Forelimb muscle (tissue), 1 donor: ENCODE measurements around the gene CYP39A1. TPM values are rescaled to one million over a fixed set of nuclear protein-coding genes. Genes with fewer than 3 reads are reported as not detected.
"Not testable (repeated sequence)": the region's sequence is repeated elsewhere in the genome, so short reads cannot be mapped to it uniquely, and the experiment has no call there.

Source experiments
- DNase-seq: peaks from one replicate; pipeline ENCODE4 v3.0.0-alpha.2; 2013; ENCODE audit warnings: low read depth
- polyA plus RNA-seq: library from polyadenylated mRNA; unstranded; fragments of 120-200 nt; gene quantifications from one replicate; pipeline ENCODE4 v1.2.1, GENCODE V29; 2013; ENCODE audit not compliant: insufficient read length

Gene CYP39A1
- polyA plus RNA-seq, 1 donor, result 1.3 TPM

DNA sequence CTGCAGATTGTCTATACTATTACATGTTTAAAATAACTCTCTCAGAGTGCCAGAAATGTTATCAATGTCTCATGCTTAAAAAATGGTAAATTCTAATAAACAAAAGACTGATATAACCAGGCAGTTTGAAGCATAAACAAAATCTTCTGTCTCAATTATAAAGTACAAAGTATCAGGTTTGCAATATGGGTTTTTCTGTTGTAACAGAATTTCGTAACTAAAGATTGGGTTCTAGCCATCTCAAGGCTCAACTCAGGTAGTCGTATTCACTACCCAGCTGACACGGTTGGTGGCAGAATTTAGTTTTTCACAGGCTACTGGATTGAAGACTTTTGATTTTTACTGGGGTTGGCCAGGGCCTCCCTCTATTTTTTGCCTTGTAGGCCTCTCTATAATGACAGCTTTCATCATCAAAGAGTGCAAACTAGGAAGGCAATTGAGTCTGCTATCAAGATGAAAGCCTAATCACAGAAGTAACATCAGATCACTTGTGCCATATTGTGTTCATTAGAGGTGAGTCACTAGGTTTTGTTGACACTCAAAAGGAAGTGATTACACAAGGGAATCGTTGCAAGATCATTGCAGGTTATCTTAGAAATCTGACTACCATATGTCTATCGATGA is 3.6 kb downstream of the CYP39A1 start:
- DNase-seq, result no peak

DNA sequence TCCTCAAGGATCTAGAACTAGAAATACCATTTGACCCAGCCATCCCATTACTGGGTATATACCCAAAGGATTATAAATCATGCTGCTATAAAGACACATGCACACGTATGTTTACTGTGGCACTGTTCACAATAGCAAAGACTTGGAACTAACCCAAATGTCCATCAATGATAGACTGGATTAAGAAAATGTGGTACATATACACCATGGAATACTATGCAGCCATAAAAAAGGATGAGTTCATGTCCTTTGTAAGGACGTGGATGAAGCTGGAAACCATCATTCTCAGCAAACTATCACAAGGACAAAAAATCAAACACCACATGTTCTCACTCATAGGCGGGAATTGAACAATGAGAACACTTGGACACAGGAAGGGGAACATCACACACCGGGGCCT is 4.5 kb downstream of the CYP39A1 start:
- not testable (repeated sequence) for DNase-seq

- no peak for DNase-seq
Observed at GRCh38 chr6:46645265-46645664, 7.4 kb downstream of the CYP39A1 start.

DNA sequence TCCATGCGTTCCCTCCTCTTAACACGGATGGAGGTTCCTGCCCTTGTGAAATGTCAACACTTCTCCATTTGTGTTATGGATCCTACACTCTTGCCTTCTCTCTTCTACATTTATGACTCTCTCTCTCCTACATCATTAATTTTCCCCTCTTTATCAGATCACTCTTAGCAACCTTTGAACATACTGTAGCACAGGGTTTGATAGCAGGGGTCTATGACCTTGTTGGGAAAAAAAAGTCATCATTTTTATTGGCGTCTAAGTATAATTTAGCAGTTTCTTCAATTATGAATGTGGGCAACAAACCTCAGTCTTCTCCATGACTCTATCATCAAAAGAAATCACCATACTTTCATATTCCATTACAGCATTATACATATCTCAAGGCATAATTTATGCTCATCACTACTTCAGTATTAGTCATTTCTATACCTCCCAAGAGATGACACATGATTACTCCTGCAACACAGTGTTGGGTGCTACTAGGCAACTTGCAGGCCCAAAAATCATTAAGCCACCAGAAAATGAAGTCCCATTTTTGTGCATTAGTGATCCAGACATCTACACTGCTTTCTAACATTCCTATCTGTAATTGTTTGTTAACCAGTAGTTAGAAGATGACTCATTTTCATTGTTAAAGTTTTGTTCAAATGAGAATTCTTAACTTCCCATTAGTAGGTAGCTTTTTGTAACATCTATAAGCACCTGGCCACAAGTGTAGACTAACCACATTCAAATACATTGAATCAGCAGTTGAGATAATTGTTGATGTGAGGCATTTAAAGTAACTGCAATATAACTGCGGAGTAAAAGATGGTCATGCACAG is 9.5 kb downstream of the CYP39A1 start:
- no peak for DNase-seq

DNA sequence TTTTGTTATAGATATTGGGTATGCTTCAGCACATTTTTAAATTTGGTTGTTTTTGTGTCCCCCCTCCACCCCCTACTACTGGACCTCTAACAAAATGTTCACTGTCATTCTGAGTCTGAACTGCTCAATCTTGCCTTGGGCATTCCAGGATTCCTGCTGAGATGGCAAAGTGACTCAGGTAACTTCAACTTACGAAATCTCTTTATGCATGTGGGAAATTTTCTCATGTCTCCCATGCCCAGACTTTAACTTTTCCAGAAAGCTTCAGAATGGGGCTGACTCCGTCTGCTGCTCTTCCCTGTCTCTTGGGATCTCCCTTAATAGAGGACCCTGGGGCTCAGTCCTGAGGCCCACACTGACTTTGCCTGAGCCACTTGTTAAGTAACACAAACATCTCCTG is 14.0 kb downstream of the CYP39A1 start:
- no peak for DNase-seq

GRCh38 chr6:46637933-46638332 is 14.7 kb downstream of the CYP39A1 start:
- DNase-seq, result no peak

- DNase-seq, result no peak
Observed at GRCh38 chr6:46637145-46637544, 15.5 kb downstream of the CYP39A1 start.

GRCh38 chr6:46635462-46635861 is 17.2 kb downstream of the CYP39A1 start:
- DNase-seq, result no peak

DNA sequence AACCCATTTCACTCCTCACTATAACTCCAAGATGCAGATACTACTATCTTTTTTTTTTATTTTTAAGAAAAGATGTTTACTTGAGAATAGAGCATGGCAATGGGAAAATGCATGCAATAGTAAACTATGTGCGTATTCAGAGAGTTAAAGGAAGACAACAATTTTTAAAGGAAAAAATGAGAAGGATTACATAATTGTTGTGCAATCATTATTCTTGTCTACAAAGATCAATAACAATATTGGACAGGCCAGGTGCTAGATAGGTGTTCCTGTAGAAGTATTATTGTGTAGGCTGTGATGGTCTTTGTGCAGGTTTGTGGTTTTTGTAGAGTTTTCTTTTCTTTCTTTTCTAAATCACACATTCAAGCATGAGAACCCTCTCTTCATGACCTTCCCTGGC is 20.6 kb downstream of the CYP39A1 start:
- no peak for DNase-seq

GRCh38 chr6:46629691-46630090 is 22.9 kb downstream of the CYP39A1 start:
- no peak for DNase-seq

GRCh38 chr6:46628976-46629375 is 23.6 kb downstream of the CYP39A1 start:
- DNase-seq, result no peak

GRCh38 chr6:46628498-46628897 is 24.1 kb downstream of the CYP39A1 start:
- no peak for DNase-seq

DNA sequence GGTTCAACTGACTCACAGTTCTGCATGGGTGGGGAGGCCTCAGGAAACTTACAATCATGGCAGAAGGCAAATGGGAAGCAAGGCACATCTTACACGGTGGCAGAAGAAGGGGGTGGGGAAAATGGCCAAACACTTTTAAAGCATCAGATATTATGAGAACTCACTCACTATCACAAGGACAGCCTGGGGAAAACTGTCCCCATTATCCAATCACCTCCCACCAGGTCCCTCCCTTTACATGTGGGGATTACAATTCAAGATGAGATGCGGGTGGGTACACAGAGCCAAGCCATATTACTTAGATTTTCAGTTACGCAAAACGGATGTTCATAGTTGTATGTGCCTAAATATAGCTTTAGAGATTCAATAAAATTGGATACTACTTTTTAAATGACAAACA is 25.6 kb downstream of the CYP39A1 start:
- DNase-seq, result no peak

DNA sequence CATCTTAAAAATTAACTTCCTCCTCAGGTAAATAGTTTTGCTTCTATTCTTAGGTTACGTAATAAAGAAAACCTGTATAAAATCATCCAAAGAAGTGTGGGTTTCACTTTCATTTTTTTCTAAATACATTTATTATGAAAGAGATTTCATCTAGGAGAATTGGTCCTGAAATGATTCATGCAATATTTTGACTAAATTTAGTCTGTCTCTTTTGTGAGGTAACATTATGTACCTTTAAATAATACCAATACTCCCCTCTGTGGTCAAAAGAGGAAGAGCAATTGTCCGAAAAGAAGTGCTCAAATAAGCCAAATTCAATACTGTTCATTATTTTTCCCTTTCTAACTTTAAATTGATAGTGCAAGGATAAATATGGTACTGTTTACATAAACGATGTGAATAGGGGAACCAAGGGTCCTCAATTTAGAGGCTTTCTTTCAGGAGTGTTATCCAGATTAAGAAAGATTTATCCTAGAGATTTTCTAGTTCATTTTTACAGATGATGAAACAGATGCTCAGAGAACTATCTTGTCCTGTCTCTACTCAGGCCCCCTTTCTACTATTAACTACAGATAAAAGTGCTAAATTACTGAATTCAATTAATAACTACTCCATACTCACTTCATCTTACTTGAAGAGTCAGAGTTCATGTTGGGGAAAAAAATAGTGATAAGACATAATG is 26.2 kb downstream of the CYP39A1 start:
- no peak for DNase-seq

DNA sequence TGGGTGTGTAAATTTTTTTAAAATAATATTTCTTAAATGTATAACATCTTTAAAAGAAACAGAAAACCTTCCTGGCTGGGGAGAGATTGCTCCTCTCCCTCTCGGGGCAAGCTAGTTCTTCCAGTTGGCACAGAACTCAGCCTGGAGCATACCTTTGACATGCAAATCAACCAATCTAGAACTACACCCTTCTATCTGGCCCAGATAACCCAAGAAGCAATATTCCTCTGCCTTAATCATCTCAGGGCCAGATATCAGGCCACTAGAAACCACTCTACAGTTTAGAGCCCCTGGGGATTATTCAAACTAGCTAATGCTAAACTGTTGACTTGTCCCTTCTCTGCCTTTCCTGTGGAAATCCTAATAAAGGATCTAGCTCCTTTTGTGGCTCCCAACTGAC is 33.9 kb downstream of the CYP39A1 start:
- no peak for DNase-seq

DNA sequence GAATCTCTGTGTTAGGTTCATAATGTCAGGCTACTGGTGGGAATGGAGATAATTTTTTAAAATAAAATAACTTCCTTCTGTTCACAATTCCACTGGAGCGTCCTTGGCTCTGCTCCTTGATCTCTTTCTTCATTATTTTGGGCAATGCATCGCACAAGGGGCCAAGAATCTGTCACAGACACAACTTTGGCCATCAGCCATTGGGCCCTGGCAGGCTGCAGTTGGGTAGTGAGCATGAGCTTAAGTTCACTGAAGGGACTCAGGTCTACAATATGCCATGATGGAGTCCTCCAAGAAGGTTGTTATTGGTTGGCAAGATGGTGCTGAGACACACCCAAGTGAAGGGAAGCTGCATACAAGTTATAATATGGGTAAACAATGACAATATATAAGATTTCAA is 40.0 kb downstream of the CYP39A1 start:
- no peak for DNase-seq

DNA sequence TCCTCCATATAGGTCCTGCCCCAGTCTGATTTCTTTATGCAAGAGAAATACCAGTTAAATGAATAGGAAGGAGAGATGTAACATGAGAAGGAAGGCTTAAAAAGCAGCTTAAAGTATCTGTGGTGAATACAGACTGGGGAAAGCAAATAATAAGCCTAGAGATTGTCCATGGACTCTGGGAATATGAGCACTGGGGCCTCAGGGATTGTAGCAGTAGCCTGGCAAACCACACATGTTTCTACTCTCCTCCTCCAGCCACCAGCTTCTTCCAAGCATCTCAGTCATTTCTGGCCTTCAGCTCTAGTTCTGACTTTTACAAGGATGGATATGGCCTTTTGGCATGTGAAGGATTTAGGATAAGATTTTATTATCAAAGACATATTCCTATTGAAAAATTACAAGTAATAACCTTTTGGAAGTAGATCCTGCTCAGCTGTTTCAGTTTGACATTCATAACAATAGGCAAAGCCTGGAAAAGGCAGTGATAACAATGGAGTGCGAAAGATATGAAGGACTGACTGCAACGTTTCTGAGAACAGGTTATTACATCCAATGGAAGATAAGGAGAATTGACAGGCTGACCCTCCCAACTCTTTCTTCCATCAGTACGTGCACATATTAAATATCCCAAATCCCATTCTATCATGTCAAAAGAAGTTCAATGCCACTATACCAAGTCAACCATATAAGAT is 41.6 kb downstream of the CYP39A1 start:
- DNase-seq, result no peak

GRCh38 chr6:46606338-46606737 is 46.3 kb downstream of the CYP39A1 start:
- no peak for DNase-seq

- DNase-seq, result no peak
Observed at GRCh38 chr6:46605091-46605797, 47.4 kb downstream of the CYP39A1 start.

DNA sequence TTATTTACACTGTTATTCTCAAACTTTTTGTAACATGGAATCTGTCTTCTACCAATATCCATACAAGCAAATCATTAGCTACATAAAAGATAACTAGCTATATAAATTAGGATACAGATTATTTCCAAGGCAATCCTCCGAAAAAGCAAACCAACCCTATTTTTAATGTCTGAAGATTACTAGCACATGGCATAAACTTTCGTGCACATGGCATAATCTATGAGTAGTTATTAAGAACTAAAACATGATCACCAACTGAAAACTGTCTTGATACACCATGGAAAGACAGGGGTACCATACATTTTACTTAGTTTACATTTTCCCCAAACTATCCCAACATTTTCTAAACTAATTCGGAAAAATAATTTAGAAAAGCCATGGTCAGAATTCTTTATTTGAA is 54.4 kb downstream of the CYP39A1 start:
- DNase-seq, result no peak

DNA sequence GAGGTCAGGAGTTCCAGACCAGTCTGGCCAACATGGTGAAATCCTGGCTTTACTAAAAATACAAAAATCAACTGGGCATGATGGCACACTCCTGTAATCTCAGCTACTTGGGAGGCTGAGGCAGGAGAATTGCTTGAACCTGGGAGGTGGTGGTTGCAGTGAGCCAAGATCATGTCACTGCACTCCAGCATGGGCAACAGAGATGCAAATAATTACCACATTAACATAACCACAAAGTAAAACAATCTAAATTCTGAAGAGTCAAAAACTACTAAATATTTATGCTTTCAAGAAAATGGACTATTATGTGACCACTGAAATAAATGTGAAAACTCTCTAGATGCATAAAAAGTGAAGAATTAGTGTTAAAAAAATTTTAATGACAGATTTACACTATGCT is 59.9 kb downstream of the CYP39A1 start:
- no peak for DNase-seq

DNA sequence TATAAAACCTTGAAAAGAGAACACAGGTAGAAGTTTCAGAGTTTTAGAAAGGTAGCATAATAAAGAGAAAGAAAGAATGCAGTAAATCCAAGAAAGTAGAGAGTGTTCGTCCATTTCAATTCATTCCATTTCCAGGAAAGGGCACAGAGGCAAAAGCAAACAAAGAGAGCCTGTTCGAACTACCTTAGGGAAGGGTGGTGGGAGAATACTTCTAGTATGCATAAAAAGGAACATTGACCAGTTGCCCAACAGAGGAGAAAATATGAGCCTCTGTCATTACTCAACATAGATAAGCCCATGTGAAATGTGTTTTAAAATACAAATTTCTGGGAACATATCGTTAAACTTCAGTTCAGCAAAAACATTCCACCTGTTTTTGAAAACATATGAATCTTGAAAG is 60.6 kb downstream of the CYP39A1 start:
- no peak for DNase-seq
